IPS-18a (cell line): ENCODE data around the gene RPRM.

Experiments
- H3K27ac ChIP-seq: one replicate; pipeline ENCODE4 v1.5.1; 2013; ENCODE audit warnings: low read length
- H3K27me3 ChIP-seq: one replicate; pipeline ENCODE4 v1.6.1; 2013; ENCODE audit warnings: mild to moderate bottlenecking, low read length; ENCODE audit not compliant: control insufficient read depth, insufficient read depth
- H3K36me3 ChIP-seq: one replicate; pipeline ENCODE4 v1.6.1; 2013; ENCODE audit warnings: low read depth, low read length; ENCODE audit not compliant: control insufficient read depth
- H3K4me1 ChIP-seq: one replicate; pipeline ENCODE4 v1.6.1; 2013; ENCODE audit warnings: low read depth, low read length; ENCODE audit not compliant: control insufficient read depth
- H3K4me3 ChIP-seq: one replicate; pipeline ENCODE4 v1.5.1; 2013; ENCODE audit warnings: low read length
- H3K9ac ChIP-seq: one replicate; pipeline ENCODE4 v1.6.1; 2013; ENCODE audit warnings: mild to moderate bottlenecking, low read length, moderate library complexity
- H3K9me3 ChIP-seq: one replicate; pipeline ENCODE4 v1.6.1; 2013; ENCODE audit warnings: low read depth, low read length; ENCODE audit not compliant: control insufficient read depth

Gene RPRM

DNA sequence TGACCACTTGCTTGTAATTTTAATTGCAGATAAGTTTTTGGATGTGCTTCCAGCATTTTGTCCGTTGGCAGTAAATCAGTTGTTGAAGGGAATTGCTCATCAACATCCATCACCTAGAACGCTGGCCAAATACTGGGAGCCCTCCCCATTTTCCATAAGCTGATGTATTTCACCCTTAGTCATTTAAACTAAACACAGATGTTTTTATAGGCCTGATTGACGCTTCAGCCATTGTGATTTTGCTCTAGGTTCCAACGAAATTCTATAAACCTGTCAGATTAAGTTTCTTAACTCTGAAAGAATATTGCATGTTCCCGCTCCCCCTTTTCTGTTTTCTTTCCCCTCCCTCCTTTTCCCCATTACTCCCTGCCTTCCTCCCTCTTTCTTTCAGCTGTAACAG, 1.0 kb upstream of the RPRM start:
- Histone ChIP-seq H3K27me3 (peaks cover 29% of the 10 kb centered on the region), H3K9ac (no peak overlapping the region), H3K9me3 (no peaks in the 10 kb centered on the region), H3K36me3 (no peaks in the 10 kb centered on the region), H3K4me1 (peaks cover 34% of the 10 kb centered on the region), H3K4me3 (peak overlapping the region; percentile 70), H3K27ac (no peak overlapping the region)

DNA sequence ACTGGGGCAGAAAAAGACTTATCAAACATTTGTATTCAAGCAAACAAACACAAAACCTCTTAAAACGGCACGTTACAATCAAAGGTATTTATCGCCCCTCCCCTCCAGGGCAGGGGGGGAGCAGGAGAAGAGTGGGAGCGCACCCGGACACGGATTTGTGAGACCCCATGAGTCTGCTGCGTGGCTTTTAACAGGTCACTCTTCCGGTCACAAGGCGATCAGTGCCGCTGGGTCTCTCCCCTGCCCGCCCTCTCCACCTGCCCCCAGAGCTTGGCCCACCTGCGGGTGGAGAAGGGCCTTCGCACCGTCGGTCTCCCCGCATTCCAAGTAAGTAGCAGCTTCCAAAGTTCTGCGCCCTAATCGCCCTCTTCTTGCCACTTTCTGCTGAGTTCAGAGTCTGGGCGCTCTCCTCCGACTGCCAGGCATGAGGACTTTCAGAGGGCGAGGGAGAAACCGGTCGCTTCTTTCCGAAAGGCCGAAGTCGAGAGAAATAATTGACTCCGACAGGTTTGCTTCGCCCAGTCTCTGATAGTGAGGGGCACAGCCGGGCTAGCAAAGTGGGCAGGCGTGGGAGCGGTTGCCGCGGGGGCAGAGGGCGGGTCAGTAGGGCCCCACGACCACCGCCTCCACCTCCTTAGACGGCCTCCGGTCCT, 800 bp downstream of the RPRM start:
- H3K4me1 ChIP-seq, result peaks cover 39% of the 10 kb centered on the region
- peak overlapping the region; percentile 75 for H3K9ac ChIP-seq
- H3K4me3 ChIP-seq, result peak overlapping the region; percentile 70
- no peak overlapping the region for H3K27ac ChIP-seq
- no peaks in the 10 kb centered on the region for H3K9me3 ChIP-seq
- H3K36me3 ChIP-seq, result no peaks in the 10 kb centered on the region
- H3K27me3 ChIP-seq, result peaks cover 33% of the 10 kb centered on the region

DNA sequence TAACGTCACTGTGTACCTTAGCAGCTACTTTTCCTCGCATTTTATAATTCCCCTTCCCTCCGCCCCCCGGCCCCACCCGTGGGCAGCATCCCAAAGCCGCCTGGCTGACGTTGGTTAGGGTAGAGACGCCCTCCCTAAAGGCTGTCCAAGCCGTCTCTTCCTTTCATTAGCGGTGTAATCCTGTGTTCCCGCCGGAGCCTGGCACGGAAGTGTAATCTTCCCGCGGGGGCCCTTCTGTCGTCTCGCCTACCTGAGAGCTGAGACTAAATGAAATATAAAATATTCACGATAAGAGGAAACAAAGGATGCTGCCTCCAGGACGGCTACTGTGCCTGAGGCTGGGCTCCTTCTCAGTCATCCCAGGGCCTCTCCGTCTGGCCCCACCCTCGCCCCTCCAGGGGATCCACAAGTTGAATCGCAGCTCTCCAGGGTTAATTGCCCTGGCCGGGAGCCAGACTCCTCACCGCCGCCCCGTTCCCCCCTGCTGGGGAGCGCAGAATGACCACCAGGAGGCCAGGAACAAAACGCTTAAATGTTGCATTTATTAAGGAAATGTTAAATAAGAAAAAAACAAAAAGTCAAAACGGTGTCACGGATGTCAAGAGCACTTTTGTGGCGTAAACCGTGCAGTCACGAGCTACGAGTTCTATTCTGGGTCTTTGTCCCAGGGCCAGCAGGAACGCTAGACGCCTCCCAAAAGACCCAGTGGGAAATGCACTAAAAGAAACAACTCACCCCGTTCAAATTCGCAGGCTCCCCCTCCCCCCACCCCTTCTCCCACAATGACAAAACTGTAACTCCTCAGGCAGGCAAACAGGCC, 1.5 kb downstream of the RPRM start:
- Histone ChIP-seq H3K27me3 (peaks cover 33% of the 10 kb centered on the region), H3K27ac (no peak overlapping the region), H3K4me1 (peaks cover 39% of the 10 kb centered on the region), H3K9me3 (no peaks in the 10 kb centered on the region), H3K36me3 (no peaks in the 10 kb centered on the region), H3K9ac (peak overlapping the region; percentile 75), H3K4me3 (peak overlapping the region; percentile 70)

DNA sequence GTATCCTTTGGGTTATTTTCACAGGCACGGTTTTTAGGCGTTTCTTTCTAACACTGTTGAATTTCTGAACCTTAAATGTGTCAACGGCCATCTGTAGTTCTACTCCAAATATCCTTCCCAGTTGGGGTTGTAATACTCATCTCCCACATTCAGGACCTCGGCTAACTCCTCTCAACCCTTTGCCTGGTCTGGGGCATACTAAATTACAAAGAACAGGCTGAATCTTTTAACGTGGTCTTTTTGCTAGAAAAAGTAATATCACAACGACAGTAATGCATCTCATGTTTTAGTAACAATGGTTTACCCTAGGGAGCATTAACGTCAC, 2.1 kb downstream of the RPRM start:
- H3K4me3 ChIP-seq, result peak overlapping the region; percentile 70
- no peak overlapping the region for H3K9ac ChIP-seq
- no peak overlapping the region for H3K27ac ChIP-seq
- peaks cover 39% of the 10 kb centered on the region for H3K4me1 ChIP-seq
- peaks cover 33% of the 10 kb centered on the region for H3K27me3 ChIP-seq
- H3K36me3 ChIP-seq, result no peaks in the 10 kb centered on the region
- no peaks in the 10 kb centered on the region for H3K9me3 ChIP-seq

DNA sequence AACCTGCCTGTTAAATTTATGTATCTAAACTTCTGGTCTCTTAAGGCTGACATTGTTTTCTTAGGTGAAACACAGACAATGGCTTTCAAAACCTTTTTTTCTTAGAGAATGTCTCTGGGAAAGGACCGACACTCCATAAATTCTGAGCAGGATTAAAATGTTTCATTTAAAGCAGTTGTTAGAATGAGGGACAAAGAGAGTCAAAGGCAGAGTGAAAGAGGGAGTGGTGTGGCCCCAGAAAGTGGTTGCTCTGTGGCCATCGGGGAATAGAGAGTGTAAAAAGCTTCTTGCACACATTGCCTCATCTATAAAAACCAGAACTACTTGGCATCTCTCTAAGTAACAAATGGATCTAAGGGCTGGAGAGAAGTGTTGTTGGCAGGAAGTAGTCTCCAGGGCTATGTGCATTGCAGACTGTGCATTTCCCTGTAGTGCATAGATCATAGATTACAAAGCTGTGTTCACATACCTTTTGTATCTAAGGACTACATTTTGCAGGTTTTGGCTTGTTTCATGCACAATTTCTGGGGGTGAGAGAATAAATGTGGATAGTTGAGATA, 3.6 kb downstream of the RPRM start:
- Histone ChIP-seq H3K4me3 (no peak overlapping the region), H3K9ac (no peak overlapping the region), H3K27ac (no peak overlapping the region), H3K36me3 (no peaks in the 10 kb centered on the region), H3K4me1 (peaks cover 36% of the 10 kb centered on the region), H3K27me3 (peaks cover 33% of the 10 kb centered on the region), H3K9me3 (no peaks in the 10 kb centered on the region)

DNA sequence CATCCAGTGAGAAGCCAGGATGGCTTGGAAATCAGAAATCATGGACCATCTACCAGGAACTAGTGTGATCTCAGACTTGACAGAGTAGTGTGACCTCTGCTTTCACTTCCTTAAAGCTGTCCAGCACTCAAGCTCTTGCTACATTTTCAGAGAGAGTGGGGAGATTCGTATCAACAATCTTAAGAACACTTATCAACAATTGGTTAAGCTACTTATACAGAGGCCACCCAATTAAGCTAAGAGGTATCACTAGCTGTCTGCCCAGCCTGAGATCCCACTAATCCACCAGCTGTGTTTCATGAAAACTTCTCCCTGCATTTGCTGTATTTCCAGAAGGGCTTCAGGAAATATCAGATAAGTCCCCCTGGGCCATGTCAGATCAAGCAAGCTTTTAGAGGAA, 4.2 kb downstream of the RPRM start:
- Histone ChIP-seq H3K27me3 (peaks cover 33% of the 10 kb centered on the region), H3K27ac (no peak overlapping the region), H3K9me3 (no peaks in the 10 kb centered on the region), H3K36me3 (no peaks in the 10 kb centered on the region), H3K4me1 (peaks cover 30% of the 10 kb centered on the region), H3K4me3 (no peak overlapping the region), H3K9ac (no peak overlapping the region)

DNA sequence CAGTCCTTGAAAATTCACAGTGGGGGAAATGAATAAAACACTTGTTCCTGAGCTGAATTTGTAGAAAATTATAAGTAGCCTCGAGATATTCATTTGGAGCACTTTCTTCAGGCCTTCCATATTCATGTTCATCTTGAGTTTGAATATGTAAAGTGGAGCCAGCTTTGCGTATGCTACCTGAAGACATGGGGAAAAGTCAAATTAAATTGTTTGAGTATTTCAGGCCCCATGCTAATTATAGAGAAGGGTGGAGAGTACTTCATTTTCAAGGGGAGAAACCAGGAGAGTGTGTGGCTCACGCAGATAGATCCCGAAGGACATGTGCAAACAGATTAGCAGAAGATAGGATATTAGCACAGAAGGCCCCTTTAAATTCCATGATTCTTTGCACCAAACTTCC, 7.7 kb downstream of the RPRM start:
- H3K4me3 ChIP-seq, result no peak overlapping the region
- no peaks in the 10 kb centered on the region for H3K9me3 ChIP-seq
- no peak overlapping the region for H3K27ac ChIP-seq
- peaks cover 15% of the 10 kb centered on the region for H3K4me1 ChIP-seq
- H3K36me3 ChIP-seq, result no peaks in the 10 kb centered on the region
- H3K9ac ChIP-seq, result no peak overlapping the region
- peaks cover 16% of the 10 kb centered on the region for H3K27me3 ChIP-seq

DNA sequence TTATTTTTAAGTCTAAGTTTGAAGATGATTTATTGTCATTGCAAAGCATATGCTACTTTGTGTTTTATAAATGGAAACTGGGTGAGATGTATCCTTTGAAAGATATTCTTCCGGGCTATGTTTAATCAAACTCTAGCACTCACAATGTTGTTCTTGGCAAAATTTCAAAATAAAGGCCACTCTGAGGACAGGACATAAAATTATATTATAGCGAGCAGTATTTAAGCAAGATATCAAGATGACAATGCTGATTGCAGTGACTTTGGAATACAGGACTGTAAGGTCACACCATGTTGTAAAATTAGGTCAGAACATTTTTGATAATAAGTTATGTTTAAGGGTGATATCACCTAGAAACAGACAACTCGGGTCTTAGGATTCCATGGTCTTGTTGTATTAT, 14.2 kb downstream of the RPRM start:
- Histone ChIP-seq H3K4me1 (peaks cover 15% of the 10 kb centered on the region), H3K9ac (no peak overlapping the region), H3K36me3 (no peaks in the 10 kb centered on the region), H3K4me3 (no peak overlapping the region), H3K27ac (no peak overlapping the region), H3K27me3 (no peaks in the 10 kb centered on the region), H3K9me3 (no peaks in the 10 kb centered on the region)

DNA sequence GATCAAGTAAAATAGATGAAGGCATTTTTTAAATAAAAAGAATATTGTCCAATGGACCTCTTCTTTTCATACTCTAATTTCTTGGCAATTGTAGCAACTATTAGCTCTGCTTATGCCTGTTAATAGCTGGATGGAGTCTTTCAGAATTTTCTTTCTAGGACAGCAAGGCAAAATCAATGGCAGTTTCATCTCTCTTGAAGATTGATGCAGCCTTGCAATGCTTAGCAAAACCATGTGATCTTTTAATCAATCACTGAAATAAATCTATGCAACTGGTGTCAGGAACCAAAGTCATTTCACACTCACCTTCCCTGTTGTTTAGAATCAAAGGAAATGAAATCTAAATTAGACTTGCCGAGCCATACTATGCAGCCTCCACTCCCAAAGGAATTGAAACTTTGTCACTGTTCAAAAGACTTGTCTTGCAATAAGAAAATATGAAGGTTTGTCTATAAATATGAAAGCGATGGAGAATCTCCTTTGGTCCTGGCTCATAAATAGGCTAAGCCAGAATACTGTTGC, 16.2 kb downstream of the RPRM start:
- no peaks in the 10 kb centered on the region for H3K27me3 ChIP-seq
- no peaks in the 10 kb centered on the region for H3K9me3 ChIP-seq
- H3K9ac ChIP-seq, result no peak overlapping the region
- H3K4me3 ChIP-seq, result no peak overlapping the region
- H3K27ac ChIP-seq, result no peak overlapping the region
- no peaks in the 10 kb centered on the region for H3K36me3 ChIP-seq
- peaks cover 31% of the 10 kb centered on the region for H3K4me1 ChIP-seq

DNA sequence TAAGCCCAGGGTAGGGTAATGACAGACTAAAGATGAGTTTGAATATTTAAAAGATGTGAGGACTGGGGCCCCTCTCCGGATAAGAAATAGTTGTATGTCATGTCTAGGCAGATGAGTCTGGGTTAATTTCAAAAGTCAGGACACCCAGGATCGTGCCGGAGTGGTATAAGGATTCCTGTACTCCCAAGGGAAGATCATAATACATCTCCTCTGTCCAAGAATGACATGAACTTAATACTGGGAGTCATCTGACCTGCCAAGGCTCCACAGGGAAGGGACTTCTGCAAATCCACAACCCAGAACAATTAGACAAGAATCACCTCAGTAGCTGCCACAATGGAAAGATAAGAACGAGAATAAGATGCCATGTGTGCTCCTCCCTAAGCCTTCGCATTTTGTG, 17.1 kb downstream of the RPRM start:
- Histone ChIP-seq H3K9me3 (no peaks in the 10 kb centered on the region), H3K27ac (no peak overlapping the region), H3K36me3 (no peaks in the 10 kb centered on the region), H3K9ac (no peak overlapping the region), H3K4me3 (no peak overlapping the region), H3K27me3 (no peaks in the 10 kb centered on the region), H3K4me1 (peaks cover 31% of the 10 kb centered on the region)

DNA sequence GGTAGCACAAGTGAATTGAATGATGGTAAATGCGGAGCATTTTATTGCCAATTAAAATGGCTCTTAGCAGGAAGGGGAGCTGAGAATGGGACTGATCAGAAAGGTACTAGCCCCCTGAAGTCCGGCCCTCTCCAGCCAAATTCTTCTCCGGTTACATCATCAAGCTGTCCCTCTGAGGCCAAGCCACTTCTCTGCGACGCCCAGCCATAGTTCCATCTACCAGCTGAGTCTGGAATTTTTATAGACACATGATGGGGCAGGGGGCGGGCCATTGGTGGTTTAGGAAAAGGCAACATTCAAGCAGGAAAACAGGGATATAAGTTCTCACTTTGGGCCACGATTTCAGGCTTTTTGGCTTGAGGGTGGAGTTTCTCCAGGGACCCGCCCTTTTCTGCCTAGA, 22.7 kb downstream of the RPRM start:
- Histone ChIP-seq H3K4me1 (peaks cover 28% of the 10 kb centered on the region), H3K9me3 (no peaks in the 10 kb centered on the region), H3K4me3 (no peak overlapping the region), H3K27me3 (no peaks in the 10 kb centered on the region), H3K27ac (no peak overlapping the region), H3K9ac (no peak overlapping the region), H3K36me3 (no peaks in the 10 kb centered on the region)
